ENCODE results near the gene CCDC80. TPM values are rescaled to one million over a fixed set of nuclear protein-coding genes. Genes with fewer than 3 reads are reported as not detected.

Gene CCDC80
- total RNA-seq, 1 donor from 2014 or later = 160 TPM

- Histone ChIP-seq H3K9me3 (no peaks in the 10 kb centered on the region), H3K4me1 (peaks cover 8 to 17% of the 10 kb centered on the region in 2 donors), H3K27ac (peak overlapping the region; percentile 95 to 98), H3K27me3 (no peaks in the 10 kb centered on the region), H3K4me3 (peak overlapping the region; percentile 70 to 73), H3K36me3 (peaks cover 0 to 10% of the 10 kb centered on the region in 2 donors)
- TF ChIP-seq, protein P1, sequence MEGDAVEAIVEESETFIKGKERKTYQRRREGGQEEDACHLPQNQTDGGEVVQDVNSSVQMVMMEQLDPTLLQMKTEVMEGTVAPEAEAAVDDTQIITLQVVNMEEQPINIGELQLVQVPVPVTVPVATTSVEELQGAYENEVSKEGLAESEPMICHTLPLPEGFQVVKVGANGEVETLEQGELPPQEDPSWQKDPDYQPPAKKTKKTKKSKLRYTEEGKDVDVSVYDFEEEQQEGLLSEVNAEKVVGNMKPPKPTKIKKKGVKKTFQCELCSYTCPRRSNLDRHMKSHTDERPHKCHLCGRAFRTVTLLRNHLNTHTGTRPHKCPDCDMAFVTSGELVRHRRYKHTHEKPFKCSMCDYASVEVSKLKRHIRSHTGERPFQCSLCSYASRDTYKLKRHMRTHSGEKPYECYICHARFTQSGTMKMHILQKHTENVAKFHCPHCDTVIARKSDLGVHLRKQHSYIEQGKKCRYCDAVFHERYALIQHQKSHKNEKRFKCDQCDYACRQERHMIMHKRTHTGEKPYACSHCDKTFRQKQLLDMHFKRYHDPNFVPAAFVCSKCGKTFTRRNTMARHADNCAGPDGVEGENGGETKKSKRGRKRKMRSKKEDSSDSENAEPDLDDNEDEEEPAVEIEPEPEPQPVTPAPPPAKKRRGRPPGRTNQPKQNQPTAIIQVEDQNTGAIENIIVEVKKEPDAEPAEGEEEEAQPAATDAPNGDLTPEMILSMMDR (IDR thresholded peaks at IDR 0.05) = no peak
- DNase-seq (ENCODE audit: low spot score in 2 of 2) = peak; percentile 23 to 77
- intact Hi-C loops (cut with DNase I) = loop anchor here (1.0 to 10.0 kb wide), 6 partner anchors 431 to 1584 kb away; partner anchors contain the start of genes ATP6V1A, CCDC191, GTPBP8 and NAA50
Observed at GRCh38 chr3:112560721-112561483, 80.0 kb downstream of the CCDC80 start.

- H3K9me3 ChIP-seq = no peaks in the 10 kb centered on the region
- TF ChIP-seq, protein P1 (IDR thresholded peaks at IDR 0.05) = no peak
- peaks cover 8 to 17% of the 10 kb centered on the region in 2 donors for H3K4me1 ChIP-seq
- H3K27me3 ChIP-seq = no peaks in the 10 kb centered on the region
- DNase-seq (ENCODE audit: low spot score in 2 of 2) = no peak
- H3K27ac ChIP-seq = peak overlapping the region; percentile 95 to 98
- intact Hi-C loops (cut with DNase I) = loop anchor here (2.0 to 10.0 kb wide), 5 partner anchors 432 to 1584 kb away; partner anchors contain the start of genes ATP6V1A, CCDC191, GTPBP8 and NAA50
- H3K36me3 ChIP-seq = peaks cover 0 to 10% of the 10 kb centered on the region in 2 donors
- peak overlapping the region; percentile 70 to 73 for H3K4me3 ChIP-seq
Observed at GRCh38 chr3:112560307-112560706, 80.6 kb downstream of the CCDC80 start.

DNA sequence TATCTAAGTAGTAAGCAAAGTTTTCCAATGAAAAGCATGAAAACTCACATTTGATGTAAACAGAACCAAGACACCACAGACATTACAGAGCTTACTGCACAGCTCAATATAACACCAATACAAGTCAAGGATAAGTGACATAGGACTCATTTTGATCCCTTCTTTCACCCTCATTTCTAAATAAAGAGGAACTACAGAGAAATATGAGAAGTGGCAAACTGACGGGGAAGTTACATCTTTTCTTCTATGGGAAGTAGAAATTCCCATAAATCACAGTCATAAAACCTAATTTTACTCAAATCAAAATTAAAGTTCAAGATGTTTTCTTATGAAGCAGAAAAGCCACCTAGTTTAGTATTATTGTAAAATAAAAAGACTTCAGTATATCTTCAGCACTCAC lies 83.0 kb downstream of the CCDC80 start:
- H3K9me3 ChIP-seq = no peaks in the 10 kb centered on the region
- no peak overlapping the region for H3K27ac ChIP-seq
- no peaks in the 10 kb centered on the region for H3K27me3 ChIP-seq
- intact Hi-C loops (cut with DNase I) = no loop called here
- TF ChIP-seq, protein P1 (IDR thresholded peaks at IDR 0.05) = no peak
- H3K36me3 ChIP-seq = peaks cover 0 to 10% of the 10 kb centered on the region in 2 donors
- peaks cover 8 to 13% of the 10 kb centered on the region in 2 donors for H3K4me1 ChIP-seq
- DNase-seq (ENCODE audit: low spot score in 2 of 2) = no peak
- no peak overlapping the region for H3K4me3 ChIP-seq

- Histone ChIP-seq H3K27ac (no peak overlapping the region), H3K9me3 (no peaks in the 10 kb centered on the region), H3K4me3 (no peak overlapping the region), H3K27me3 (no peaks in the 10 kb centered on the region), H3K4me1 (peaks cover 8 to 9% of the 10 kb centered on the region in 2 donors), H3K36me3 (peaks cover 0 to 10% of the 10 kb centered on the region in 2 donors)
- intact Hi-C loops (cut with DNase I) = no loop called here
- DNase-seq (ENCODE audit: low spot score in 2 of 2) = no peak
- TF ChIP-seq, protein P1 (IDR thresholded peaks at IDR 0.05) = no peak
Observed at GRCh38 chr3:112555535-112556170, 85.3 kb downstream of the CCDC80 start.

GRCh38 chr3:112550859-112551258 lies 90.1 kb downstream of the CCDC80 start:
- H3K27me3 ChIP-seq = no peaks in the 10 kb centered on the region
- TF ChIP-seq, protein P1 (IDR thresholded peaks at IDR 0.05) = no peak
- no peak for DNase-seq (ENCODE audit: low spot score in 2 of 2)
- H3K36me3 ChIP-seq = peaks cover 10 to 30% of the 10 kb centered on the region in 2 donors
- no peak overlapping the region for H3K27ac ChIP-seq
- H3K4me3 ChIP-seq = no peak overlapping the region
- H3K9me3 ChIP-seq = no peaks in the 10 kb centered on the region
- intact Hi-C loops (cut with DNase I) = no loop called here
- H3K4me1 ChIP-seq = no peaks in the 10 kb centered on the region

Other genes with a start within 250 kb of the CCDC80 start
- gene BTLA, start 141.7 kb downstream of the CCDC80 start, total RNA-seq = not detected
- 73.3 TPM for gene ATG3, start 79.2 kb downstream of the CCDC80 start, total RNA-seq
- gene SLC35A5, start 79.1 kb downstream of the CCDC80 start, total RNA-seq = 20.8 TPM
- gene CD200R1L, start 205.7 kb upstream of the CCDC80 start, total RNA-seq = not detected